Left renal cortex interstitium (tissue), 4 donors: ENCODE measurements around the gene TMEM271. TPM values are rescaled to one million over a fixed set of nuclear protein-coding genes. Genes with fewer than 3 reads are reported as not detected.

Source experiments
- DNase-seq, 4 donors: peaks; one replicate each; pipeline ENCODE4 v3.0.0-alpha.2; 2013; ENCODE audit warnings: low read depth in 4 of 4, low spot score in 2 of 4, missing footprints in 1 of 4
- polyA plus RNA-seq, 4 donors: library from polyadenylated mRNA; unstranded; fragments of 120-200 nt; gene quantifications; one replicate each; pipeline ENCODE4 v1.2.1, GENCODE V29; 2013; ENCODE audit not compliant: insufficient read length in 4 of 4

The TMEM271 gene
- polyA plus RNA-seq, 4 donors, result 0.10 to 0.14 TPM; not detected in 2

DNA sequence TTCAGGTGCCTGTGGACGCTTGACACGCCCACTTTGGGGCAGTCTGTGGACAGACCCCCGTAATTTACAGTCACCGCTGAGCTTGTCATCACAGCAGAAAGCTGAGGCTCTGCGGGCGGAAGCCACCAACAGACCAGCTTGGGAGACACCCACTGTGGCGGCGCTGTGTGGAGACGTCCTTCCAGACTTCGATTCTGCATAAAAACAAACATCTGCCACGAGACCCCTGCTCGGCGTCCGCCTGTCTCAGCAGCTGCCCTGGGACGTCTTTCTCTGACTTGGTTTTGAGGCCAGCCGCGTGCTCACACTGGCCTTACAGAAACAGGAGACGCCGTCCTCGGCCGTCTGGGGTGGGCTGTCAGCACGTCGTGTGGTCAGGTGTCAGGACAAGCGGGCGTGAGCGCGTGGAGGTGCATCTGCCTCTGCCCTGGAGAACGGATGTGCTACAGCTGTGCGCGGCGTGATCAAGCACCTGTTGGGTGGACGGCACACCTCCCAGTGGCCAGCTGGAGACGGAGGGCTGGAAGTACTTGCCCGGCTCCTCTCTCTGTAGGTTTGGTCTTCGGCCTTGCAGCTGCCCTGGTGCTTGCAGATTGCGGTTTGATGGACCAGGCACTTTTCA, 39.6 kb downstream of the TMEM271 start:
- DNase-seq, result no peak

DNA sequence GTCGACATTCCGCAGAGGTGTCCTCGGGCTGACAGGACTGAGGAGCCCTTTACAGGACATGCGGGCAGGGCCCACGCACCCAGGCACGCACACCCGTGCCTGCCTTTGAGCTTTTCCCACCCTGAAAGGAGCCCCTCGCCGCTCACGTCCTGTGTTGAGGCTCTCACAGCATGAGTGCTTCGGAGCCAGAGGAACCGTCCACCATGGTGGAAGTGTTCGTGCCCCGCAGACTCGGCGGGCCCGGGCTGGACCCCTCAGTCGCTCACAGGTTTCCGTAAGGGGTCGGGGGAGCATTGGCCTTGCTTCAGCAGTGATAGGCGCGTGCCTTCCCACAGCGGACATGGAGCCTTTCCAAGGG, 40.2 kb downstream of the TMEM271 start:
- DNase-seq, result no peak

DNA sequence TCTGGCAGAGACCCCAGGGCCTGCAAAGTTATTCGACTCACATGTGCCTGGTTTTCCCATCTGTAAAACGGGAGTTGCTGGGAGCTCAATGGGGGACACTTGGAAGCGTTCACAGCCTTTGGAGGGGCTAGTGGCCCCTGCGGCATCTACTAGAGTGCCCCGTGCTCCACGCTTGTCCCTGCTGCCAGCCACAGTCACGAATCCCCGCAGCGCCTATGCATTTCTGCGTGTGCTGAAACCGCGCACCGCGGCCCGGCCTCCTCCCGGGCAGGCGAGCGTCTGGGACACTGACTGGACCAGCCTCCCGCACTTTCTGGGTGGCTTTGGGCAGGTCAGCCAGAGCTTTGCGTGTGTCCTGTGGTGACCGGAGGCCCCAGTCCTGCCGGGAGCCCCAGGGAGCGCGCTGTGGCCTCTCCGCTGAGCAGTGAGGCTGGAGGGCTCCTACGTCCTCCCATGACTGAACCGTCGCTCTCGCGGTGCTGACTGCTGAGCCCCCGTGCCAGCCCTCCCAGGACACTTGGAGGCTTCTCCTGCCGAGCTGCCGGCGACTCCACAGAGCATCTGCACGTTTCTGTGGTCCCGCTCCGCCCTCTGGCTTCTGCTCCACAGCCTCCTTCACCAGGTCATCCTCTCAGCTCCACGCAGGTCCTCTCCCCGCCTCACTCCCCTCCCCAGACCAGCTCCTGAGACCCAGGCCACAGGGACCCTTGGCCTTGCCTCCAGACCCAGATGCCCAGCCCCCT, 40.7 kb downstream of the TMEM271 start:
- DNase-seq, result no peak

DNA sequence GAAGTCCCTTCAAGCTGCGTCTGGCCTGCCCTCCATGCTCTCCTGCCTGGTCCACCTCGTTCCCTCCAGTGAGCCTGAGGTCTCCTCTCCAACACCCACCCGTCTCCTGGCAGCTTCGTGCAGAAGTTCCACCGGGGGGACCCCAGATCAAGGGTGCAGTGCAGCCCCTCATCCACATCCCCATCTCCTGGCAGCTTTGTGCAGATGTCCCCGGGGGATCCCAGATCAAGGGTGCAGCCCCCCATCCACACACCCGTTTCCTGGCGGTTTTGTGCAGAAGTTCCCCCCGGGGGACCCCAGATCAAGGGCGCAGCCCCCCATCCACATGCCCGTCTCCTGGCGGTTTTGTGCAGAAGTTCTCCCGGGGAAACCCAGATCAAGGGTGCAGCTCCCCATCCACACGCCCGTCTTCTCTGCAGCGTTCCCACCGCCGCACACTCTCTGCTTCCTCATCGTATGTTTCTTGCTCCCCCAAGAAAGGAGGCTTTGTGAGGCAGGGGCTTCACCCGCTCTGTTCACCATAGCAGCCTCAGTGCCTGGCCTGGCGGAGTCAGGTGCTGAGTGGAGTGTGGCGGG, 41.4 kb downstream of the TMEM271 start:
- DNase-seq, result no peak

DNA sequence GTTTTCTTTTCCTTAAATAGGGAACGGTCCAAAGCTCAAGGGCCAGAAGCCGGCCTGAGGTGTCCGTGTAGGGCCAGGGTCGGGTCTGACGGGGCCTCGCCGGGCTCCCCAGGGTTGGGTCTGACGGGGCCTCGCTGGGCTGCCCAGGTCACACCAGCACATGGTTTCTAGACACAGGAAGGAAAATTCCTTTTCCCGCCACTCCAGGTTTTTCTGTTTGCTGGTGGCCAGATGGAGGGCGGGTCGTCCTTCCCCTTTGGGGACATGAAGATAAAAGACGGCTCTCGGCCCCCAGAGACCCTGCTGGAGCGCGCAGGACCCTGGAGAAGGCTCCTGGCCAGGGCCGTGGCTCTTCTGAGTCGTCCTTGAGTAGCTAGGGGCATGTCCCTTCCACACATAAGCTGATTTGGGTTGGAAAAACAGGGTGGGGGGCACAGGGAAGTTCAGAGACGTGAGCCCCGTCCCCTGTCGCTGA, 42.0 kb downstream of the TMEM271 start:
- no peak for DNase-seq

DNA sequence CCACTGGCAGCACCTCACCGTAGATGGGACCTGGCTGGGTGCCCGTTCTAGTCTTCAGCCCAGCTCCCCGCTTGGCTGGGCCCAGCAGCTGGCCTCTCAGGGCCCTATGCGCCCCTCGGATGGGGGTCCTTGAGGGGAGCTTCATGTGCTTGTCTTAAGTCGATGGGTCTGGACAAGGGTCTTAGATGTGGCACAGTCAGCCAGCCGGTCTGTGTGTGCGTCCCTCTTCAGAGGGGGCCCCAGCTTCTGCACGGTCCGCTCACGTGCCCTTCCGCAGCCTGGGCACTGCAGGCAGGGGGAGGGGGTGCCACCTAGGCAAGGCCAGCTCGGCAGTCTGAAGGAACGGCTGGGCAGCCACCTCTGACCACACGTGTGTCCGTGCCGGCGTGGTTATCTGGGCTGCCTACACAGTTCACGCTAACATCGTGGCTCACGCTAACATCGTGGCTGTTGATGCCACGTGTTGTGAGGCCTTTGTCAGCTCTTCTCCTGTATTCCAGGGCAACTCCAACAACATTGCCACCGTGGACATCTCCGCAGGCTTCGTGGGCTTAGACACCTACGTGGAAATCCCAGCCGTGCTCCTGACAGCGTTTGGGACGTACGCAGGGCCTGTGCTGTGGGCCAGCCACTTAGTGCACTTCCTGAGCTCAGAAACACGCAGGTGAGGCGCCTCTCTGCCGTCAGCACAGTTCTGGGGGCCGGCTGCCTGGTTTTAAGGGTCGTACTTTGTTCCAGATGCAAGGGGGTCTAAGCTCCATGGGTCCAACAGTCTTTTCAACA, 42.6 kb downstream of the TMEM271 start:
- no peak for DNase-seq

DNA sequence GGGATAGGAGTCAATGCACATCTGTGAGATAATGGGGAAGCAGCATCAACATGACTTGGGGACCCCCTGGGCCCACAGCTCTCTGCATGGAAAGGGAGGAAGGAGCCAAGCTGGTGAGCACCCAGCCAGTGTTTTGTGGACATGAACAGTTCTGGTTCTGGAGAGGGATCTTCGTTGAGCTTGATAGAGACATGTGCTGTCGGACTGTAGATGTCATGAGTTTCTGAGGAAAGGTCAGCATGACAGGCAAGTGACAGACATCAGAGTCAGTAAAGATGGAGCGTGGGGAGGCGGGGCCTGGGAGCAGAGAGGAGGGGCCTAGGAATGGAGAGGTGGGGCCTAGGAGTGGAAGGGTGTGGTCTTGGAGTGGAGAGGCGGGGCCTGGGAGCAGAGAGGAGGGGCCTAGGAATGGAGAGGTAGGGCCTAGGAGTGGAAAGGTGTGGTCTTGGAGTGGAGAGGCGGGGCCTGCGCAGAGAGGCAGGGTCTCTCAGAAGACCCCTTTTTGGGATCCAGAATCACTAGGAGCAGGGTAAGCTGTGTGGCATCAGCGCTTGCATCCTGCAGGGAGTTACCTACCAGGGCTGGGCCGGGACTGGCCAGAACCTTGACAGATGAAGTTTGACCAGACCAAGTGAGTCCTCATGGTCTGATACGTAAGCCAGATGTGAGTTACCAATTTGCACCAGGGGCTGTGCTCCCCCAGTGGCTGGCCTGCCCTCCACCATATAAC, 43.3 kb downstream of the TMEM271 start:
- no peak for DNase-seq

DNA sequence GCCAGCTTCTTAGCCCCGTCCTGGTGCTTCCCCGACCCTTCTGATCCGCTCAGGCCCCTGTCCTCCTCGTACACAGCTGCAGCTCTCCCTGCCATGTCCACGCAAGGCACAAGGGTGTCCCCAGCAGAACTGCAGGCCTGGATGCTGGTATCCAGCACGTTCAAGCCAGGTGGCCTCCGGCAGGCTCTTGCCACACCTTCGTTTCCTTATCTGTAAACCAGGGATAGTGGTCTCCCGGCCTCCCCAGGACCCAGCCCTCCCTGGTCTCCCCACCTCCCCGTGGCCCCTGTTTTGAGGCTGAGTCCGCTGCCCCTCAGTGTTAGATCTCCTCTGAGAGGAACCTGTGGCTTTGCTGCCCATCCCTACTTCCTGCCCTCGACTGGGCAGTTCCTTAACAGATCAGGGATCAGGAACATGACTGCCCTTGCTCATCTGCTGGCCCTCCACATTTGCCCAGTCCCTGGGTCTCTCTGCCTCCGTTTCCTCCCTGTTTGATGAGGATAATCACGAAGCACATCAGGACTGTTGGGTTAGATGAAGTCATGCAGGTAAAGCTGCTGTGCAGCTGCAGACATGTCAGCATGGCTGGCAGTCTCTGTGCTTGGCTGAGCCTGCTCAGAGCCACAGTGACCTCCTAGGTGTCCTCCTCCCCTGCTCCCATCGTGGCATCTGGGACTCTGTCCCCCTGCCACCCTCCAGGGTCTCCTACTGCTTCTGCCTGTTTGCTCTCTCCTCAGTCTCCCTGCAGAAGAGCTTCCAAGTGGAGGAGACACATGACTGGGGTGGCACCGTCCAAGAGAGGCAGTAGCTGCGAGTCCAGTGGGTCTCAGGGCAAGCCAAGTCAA, 44.2 kb downstream of the TMEM271 start:
- no peak for DNase-seq

DNA sequence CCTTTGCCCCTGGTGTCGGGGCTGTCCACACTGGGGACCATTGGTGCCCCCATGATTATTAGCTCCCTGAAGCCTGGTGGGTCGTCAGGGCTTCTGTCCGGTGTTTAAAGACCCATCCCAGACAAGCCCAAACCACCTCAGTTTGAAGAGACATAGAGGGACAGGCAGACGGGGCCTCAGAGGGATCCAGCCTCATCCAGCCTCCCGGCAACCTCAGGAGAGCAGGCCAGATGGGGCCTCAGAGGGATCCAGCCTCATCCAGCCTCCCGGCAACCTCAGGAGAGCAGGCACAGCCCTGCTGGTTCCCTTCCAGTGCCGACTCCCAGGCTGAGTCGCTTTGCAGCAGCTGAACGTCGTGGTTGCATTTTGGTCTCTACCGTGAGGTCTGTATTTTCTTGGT, 45.0 kb downstream of the TMEM271 start:
- DNase-seq, result no peak

DNA sequence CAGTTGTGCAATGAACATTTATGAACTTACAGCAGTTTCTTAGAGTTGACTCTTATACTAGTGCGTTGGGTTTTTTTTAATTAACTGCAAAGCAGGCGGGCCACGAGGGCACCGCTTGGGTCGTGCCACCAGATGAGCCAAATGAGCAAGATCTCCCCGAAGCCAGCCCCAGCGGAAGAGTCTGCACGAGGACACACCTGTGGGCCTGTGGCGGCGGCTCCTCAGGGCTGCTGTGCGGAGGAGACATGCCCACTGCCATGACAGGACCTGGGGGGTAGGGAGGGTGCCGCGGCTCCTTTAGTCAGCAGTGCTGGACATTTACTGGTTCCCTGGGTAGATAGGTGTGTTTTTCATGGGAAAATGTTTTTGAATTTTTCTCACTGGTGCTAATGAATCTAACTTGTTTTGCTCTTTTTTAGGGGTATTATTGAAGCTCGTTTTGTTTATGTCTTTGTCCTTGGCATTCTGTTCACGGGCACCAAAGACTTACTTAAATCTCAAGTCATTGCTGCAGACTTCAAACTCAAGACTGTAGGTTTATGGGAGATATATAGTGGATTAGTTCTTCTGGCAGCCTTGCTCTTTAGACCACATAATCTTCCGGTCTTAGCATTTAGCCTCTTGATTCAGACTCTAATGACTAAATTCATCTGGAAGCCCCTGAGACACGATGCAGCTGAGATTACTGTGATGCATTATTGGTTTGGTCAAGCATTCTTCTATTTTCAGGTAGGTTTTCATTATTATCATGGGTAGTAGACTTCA, 45.9 kb downstream of the TMEM271 start:
- no peak for DNase-seq

DNA sequence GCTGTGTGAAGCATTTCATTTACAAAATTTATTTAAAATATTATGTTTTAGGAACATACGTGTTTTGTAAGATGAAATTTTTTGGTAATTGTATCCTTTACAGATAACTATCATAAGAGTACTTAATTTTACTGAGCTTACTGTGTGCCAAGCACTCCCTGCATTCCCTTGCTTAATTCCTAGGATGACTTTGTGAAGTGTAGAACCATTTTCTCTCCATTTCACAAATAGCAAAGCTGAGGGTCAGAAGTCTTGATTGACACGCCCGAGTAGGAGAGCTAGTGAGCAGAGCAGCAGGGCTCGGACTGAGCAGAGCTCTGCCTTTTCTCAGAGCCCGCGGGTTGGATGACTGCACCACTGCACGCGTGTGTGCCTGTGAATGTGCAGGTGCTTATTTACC, 46.5 kb downstream of the TMEM271 start:
- DNase-seq, result no peak

DNA sequence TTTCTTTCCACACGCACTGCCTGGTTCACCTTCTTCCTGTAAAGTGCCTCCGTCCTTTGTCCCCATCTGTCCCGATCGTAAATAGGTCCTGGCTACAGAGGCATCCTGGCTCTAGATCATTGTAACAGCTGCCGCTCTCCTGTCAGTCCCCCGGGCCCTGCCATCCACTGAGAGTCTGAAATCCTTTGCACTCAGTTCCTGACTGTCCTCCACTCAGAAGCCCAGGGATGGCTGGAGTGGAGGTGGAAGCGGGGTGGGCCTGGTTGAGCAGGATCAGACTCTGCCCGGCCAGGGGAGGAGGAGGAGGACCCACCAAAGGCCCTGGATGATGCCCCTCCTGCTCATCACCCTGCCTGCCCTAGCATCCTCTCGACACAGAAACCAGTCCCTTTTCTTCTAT, 47.3 kb downstream of the TMEM271 start:
- DNase-seq, result no peak

DNA sequence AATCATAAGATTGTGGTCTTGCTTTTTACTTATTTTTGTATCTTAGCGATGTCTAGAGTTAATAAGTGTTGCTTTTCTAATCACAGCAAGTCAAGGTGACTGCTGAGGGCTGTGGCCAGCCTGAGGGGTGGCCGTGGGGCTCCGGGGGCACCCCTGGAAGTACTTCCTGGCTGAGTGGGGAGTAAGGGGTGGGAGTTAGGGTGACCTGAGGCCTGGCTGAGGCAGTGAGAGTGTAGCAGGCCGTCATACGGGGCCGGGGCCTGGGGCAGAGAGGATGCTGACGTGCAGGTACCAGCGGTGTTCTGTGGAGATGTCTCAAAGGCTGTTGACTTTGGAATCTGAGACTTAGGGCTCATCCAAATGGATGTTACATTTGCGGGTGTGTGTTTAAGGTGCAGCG, 47.8 kb downstream of the TMEM271 start:
- DNase-seq, result no peak

DNA sequence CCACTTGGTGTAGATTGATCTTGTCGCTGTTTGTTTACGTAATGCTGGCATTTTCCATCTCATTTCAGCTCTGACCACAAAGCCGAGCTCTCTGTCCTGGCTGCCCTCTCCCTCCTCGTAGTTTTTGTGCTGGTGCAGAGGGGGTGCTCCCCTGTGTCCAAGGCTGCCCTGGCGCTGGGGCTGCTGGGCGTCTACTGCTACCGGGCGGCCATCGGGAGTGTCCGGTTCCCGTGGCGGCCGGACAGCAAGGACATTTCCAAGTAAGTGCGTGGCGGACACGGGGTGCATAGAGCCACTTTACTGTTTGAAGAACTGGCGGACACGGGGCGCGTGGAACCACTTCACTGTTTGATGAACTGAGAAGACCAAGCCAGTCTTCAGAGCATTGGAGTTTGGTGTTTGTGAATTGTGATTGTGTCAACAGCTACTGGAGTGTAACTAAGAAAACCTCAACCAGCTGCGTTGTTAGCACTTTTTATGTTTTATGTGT, 49.1 kb downstream of the TMEM271 start:
- no peak for DNase-seq

DNA sequence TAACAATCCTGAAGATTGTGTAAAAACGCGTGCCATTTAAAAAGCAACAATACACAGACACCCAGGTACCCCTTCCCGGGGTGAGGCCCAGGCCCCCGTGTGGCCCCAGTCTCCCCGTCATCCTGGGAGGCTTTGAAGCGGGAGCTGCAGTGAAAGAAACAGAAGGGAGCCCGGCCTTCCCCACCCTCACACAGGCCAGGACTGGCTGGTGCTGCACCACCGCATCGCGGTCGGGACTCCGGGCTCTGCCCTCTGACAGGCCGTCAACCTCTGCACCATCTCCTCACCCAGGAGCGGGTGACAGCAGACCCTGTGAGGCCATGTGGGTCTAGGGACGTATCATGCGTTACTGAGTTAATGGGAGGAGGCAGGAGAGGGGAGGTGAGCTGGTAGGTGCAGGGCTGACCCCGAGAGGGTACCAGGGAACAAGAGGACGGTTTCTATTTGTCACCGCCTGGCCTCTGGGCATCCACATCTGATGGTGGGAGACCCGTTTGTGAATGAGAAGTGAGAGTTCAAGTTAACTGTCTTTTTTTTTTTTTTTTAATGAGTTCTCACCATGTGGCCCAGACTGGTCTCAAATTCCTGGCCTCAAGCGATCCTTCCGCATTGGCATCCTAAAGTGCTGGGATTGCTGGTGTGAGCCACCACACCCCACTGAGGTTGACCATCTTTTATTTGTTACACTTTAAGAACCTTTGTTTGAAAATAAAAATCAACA, 49.7 kb downstream of the TMEM271 start:
- no peak for DNase-seq

DNA sequence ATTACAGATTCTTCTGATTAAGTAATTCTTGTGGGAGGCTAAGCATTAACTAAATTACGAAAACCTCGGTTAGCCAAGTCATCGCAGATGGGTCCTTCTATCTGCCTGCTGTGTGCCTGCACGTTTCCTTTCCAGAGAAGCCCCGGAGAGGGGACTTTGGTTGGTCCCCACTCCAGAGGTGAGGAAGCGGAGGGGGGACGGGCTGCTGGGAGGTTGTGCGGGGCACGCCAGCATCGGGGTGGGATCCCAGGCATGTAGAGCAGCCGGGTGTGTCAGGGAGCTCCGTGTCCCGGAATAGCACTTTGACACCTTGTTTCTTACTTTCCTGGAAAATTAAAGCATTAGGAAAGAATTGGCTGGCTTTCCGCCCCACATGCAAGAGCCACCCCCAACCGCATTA, 50.4 kb downstream of the TMEM271 start:
- DNase-seq, result no peak

DNA sequence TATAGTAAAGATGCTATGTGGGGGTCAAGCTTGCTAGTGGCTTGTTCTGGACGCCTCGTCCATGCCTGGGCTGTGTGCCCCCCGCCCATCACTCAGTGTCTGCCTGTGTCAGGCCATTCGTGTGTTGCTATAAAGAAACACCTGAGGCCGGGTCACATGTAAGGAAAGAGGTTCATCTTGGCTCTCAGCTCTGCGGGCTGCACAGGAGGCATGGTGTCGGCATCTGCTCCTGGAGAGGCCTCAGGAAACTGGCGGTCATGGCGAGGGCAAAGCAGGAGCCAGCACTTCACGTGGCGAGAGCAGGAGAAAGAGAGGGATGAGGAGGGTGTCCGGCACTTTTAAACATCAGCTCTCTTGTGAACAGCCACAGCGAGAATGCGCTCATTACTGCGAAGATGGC, 51.9 kb downstream of the TMEM271 start:
- no peak for DNase-seq
